GM23338 (cell line): ENCODE measurements around the gene AGPS.

Experiments
- ETS1 ChIP-seq: IDR thresholded peaks from 2 replicates; pipeline ENCODE4 v1.6.1; 2016; ENCODE audit warnings: antibody characterized with exemption
- EZH2 ChIP-seq: fragments of 200-600 bp; sonication (generic); IDR thresholded peaks from one replicate; pipeline ENCODE4 v1.8.0; 2017; ENCODE audit warnings: antibody characterized with exemption, mild to moderate bottlenecking, low read depth; ENCODE audit not compliant: unreplicated experiment
- EZH2phosphoT487 ChIP-seq: fragments of 200-600 bp; sonication (generic); IDR thresholded peaks from one replicate; pipeline ENCODE4 v1.8.1; 2018; ENCODE audit warnings: antibody characterized with exemption; ENCODE audit not compliant: unreplicated experiment
- JUNB ChIP-seq: IDR thresholded peaks from one replicate; pipeline ENCODE4 v1.6.1; 2016; ENCODE audit warnings: antibody characterized with exemption; ENCODE audit not compliant: unreplicated experiment
- NANOG ChIP-seq: IDR thresholded peaks from 2 replicates; pipeline ENCODE4 v1.6.1; 2016; ENCODE audit warnings: antibody characterized with exemption, borderline replicate concordance
- POLR2AphosphoS5 ChIP-seq: IDR thresholded peaks from 2 replicates; pipeline ENCODE4 v1.6.1; 2016; ENCODE audit warnings: antibody characterized with exemption, low read depth
- REST ChIP-seq: IDR thresholded peaks from one replicate; pipeline ENCODE4 v1.6.1; 2018; ENCODE audit warnings: antibody characterized with exemption; ENCODE audit not compliant: unreplicated experiment
- STAT1 ChIP-seq: IDR thresholded peaks from one replicate; pipeline ENCODE4 v1.6.1; 2016; ENCODE audit warnings: antibody characterized with exemption; ENCODE audit not compliant: unreplicated experiment
- TF ChIP-seq, protein P1 (sequence below), 2 experiments: fragments of 200-600 bp in 1 of 2; sonication (generic) in 1 of 2; conservative IDR thresholded peaks; 2 replicates each; pipeline versions ENCODE4 v1.5.1 to v1.6.1; 2016 to 2017; ENCODE audit warnings: antibody characterized with exemption in 2 of 2, low read depth in 2 of 2, mild to moderate bottlenecking in 2 of 2, moderate library complexity in 1 of 2

- TF ChIP-seq, protein P1, sequence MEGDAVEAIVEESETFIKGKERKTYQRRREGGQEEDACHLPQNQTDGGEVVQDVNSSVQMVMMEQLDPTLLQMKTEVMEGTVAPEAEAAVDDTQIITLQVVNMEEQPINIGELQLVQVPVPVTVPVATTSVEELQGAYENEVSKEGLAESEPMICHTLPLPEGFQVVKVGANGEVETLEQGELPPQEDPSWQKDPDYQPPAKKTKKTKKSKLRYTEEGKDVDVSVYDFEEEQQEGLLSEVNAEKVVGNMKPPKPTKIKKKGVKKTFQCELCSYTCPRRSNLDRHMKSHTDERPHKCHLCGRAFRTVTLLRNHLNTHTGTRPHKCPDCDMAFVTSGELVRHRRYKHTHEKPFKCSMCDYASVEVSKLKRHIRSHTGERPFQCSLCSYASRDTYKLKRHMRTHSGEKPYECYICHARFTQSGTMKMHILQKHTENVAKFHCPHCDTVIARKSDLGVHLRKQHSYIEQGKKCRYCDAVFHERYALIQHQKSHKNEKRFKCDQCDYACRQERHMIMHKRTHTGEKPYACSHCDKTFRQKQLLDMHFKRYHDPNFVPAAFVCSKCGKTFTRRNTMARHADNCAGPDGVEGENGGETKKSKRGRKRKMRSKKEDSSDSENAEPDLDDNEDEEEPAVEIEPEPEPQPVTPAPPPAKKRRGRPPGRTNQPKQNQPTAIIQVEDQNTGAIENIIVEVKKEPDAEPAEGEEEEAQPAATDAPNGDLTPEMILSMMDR (conservative IDR thresholded peaks at IDR 0.05; ENCODE audit: low read depth in 2 of 2): no peak
- TF ChIP-seq POLR2AphosphoS5 (no peak), EZH2phosphoT487 (no peak), EZH2 (no peak), ETS1 (no peak), REST (no peak), STAT1 (no peak), NANOG (no peak), JUNB (no peak)
Observed at GRCh38 chr2:177537636-177538035, 145.1 kb downstream of the AGPS start.
